GM23338 (cell line): ENCODE data around the gene DDC. TPM values are rescaled to one million over a fixed set of nuclear protein-coding genes. Genes with fewer than 3 reads are reported as not detected.

Source experiments
- ATAC-seq: fragments of 200-7000 bp; cut with Tn5 transposase; 3 replicates; pipeline ENCODE4 v1.9.1; 2020
- DNase-seq: peaks from one replicate; pipeline ENCODE4 v3.0.0-alpha.2; 2015; ENCODE audit warnings: low spot score
- H2AFZ ChIP-seq: fragments of 200-600 bp; sonication (generic); 2 replicates; pipeline ENCODE4 v1.8.0; 2016; ENCODE audit warnings: antibody characterized with exemption, mild to moderate bottlenecking, moderate library complexity
- H3F3A ChIP-seq: fragments of 200-600 bp; sonication (generic); replicated peaks from 2 replicates; pipeline ENCODE4 v1.8.0; 2017; ENCODE audit warnings: antibody characterized with exemption, mixed run types, low read depth
- H3K27ac ChIP-seq: fragments of 200-600 bp; sonication (generic); 2 replicates; pipeline ENCODE4 v1.6.1; 2016; ENCODE audit warnings: low read depth
- H3K27me3 ChIP-seq: fragments of 200-600 bp; sonication (generic); 2 replicates; pipeline ENCODE4 v1.8.0; 2016; ENCODE audit warnings: mild to moderate bottlenecking, mixed run types, moderate library complexity; ENCODE audit not compliant: insufficient read depth
- H3K36me3 ChIP-seq: fragments of 200-600 bp; sonication (generic); 2 replicates; pipeline ENCODE4 v1.8.0; 2016; ENCODE audit warnings: mild to moderate bottlenecking; ENCODE audit not compliant: insufficient read depth
- H3K4me1 ChIP-seq: fragments of 200-600 bp; sonication (generic); 2 replicates; pipeline ENCODE4 v1.8.0; 2016; ENCODE audit warnings: mild to moderate bottlenecking, moderate library complexity; ENCODE audit not compliant: insufficient read depth
- H3K4me2 ChIP-seq: fragments of 200-600 bp; sonication (generic); 2 replicates; pipeline ENCODE4 v1.7.1; 2017; ENCODE audit warnings: mixed run types
- H3K4me3 ChIP-seq: fragments of 200-600 bp; sonication (generic); 2 replicates; pipeline ENCODE4 v1.6.1; 2016; ENCODE audit warnings: mixed run types
- H3K79me2 ChIP-seq: fragments of 200-600 bp; sonication (generic); replicated peaks from 2 replicates; pipeline ENCODE4 v1.8.0; 2017; ENCODE audit warnings: mild to moderate bottlenecking; ENCODE audit not compliant: insufficient read depth
- H3K9me2 ChIP-seq: fragments of 200-600 bp; sonication (generic); 2 replicates; pipeline ENCODE4 v1.8.0; 2017; ENCODE audit not compliant: insufficient read depth
- H4K20me1 ChIP-seq: fragments of 200-600 bp; sonication (generic); replicated peaks from 2 replicates; pipeline ENCODE4 v1.8.0; 2017; ENCODE audit warnings: mild to moderate bottlenecking; ENCODE audit not compliant: insufficient read depth
- H3K27ac Mint-ChIP-seq: 2 replicates; pipeline ENCODE4 v1.8.0; 2020; ENCODE audit warnings: inconsistent platforms, mild to moderate bottlenecking, moderate library complexity, mixed read lengths
- H3K27me3 Mint-ChIP-seq: 3 replicates; pipeline ENCODE4 v1.8.0; 2022; ENCODE audit warnings: low read depth, mild to moderate bottlenecking, moderate library complexity, mixed read lengths, inconsistent platforms; ENCODE audit not compliant: insufficient read depth, poor library complexity
- H3K36me3 Mint-ChIP-seq: 3 replicates; pipeline ENCODE4 v1.8.0; 2021; ENCODE audit warnings: low read depth, mild to moderate bottlenecking, inconsistent platforms, moderate library complexity, mixed read lengths
- H3K4me1 Mint-ChIP-seq: 3 replicates; pipeline ENCODE4 v1.8.0; 2020; ENCODE audit warnings: mild to moderate bottlenecking, inconsistent platforms, mixed read lengths
- H3K4me3 Mint-ChIP-seq: 3 replicates; pipeline ENCODE4 v1.8.0; 2021; ENCODE audit warnings: moderate library complexity, mild to moderate bottlenecking, inconsistent platforms, mixed read lengths
- H3K9me3 Mint-ChIP-seq: 3 replicates; pipeline ENCODE4 v1.8.0; 2020; ENCODE audit warnings: moderate library complexity, mild to moderate bottlenecking, inconsistent platforms, mixed read lengths
- EZH2 ChIP-seq: fragments of 200-600 bp; sonication (generic); IDR thresholded peaks from one replicate; pipeline ENCODE4 v1.8.0; 2017; ENCODE audit warnings: antibody characterized with exemption, mild to moderate bottlenecking, low read depth; ENCODE audit not compliant: unreplicated experiment
- EZH2phosphoT487 ChIP-seq: fragments of 200-600 bp; sonication (generic); IDR thresholded peaks from one replicate; pipeline ENCODE4 v1.8.1; 2018; ENCODE audit warnings: antibody characterized with exemption; ENCODE audit not compliant: unreplicated experiment
- NANOG ChIP-seq: IDR thresholded peaks from 2 replicates; pipeline ENCODE4 v1.6.1; 2016; ENCODE audit warnings: antibody characterized with exemption, borderline replicate concordance
- POLR2AphosphoS5 ChIP-seq: IDR thresholded peaks from 2 replicates; pipeline ENCODE4 v1.6.1; 2016; ENCODE audit warnings: antibody characterized with exemption, low read depth
- STAT1 ChIP-seq: IDR thresholded peaks from one replicate; pipeline ENCODE4 v1.6.1; 2016; ENCODE audit warnings: antibody characterized with exemption; ENCODE audit not compliant: unreplicated experiment
- ZNF114 ChIP-seq: fragments of 250-450 bp; sonication (Bioruptor Pico); IDR thresholded peaks from 2 replicates; pipeline ENCODE4 v1.5.0; 2020; ENCODE audit warnings: mild to moderate bottlenecking, moderate library complexity
- ZNF331 ChIP-seq: fragments of 250-450 bp; sonication (Bioruptor Pico); IDR thresholded peaks from 2 replicates; pipeline ENCODE4 v1.5.0; 2020; ENCODE audit warnings: low read depth, mild to moderate bottlenecking, moderate library complexity
- polyA plus RNA-seq: library from polyadenylated mRNA; unstranded; fragments of >200 nt; fragmentation: Nextera tagmentation; extraction: Ambion mirVana; gene quantifications from 2 replicates; pipeline ENCODE4 v1.2.1, GENCODE V29; 2016
- total RNA-seq: library from RNA; depleted of rRNA; stranded (reverse); fragments of >200 nt; shearing (Covaris generic); gene quantifications from 2 replicates; pipeline ENCODE4 v1.2.3, GENCODE V29; 2014
- TF ChIP-seq, protein P1 (sequence below): IDR thresholded peaks from one replicate; pipeline ENCODE4 v1.6.1; 2018; ENCODE audit warnings: antibody characterized with exemption; ENCODE audit not compliant: unreplicated experiment
- TF ChIP-seq, protein P2 (sequence below): IDR thresholded peaks from 2 replicates; pipeline ENCODE4 v1.6.1; 2016; ENCODE audit warnings: antibody characterized with exemption
- TF ChIP-seq, protein P3 (sequence below), 2 experiments: fragments of 200-600 bp in 1 of 2; sonication (generic) in 1 of 2; conservative IDR thresholded peaks; 2 replicates each; pipeline versions ENCODE4 v1.5.1 to v1.6.1; 2016 to 2017; ENCODE audit warnings: antibody characterized with exemption in 2 of 2, low read depth in 2 of 2, mild to moderate bottlenecking in 2 of 2, moderate library complexity in 1 of 2

Gene DDC
- total and polyA plus RNA-seq, 2 experiments from 2014 or later = not detected

DNA sequence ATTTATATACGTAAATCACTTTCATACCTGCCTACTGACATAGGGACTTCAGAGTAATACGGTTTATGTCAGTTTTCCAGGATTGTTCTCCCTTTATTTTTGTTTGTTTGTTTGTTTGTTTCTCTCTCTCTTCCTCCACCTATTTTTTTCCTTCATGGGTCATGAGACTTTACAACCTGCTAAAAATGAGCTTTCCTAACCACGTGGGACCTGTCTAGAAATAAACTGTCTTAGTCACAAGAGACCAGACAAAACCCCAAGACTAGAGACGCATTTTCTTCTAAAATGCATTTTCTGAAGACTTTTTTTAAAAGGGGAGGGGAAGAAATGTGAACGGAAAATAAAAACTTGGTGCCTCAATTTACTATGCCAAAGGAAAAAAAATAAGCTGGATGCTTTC, 74.0 kb downstream of the DDC start:
- no peaks in the 10 kb centered on the region for H3K9me2 ChIP-seq
- H3K4me3 ChIP-seq = no peak overlapping the region
- Mint-ChIP-seq H3K9me3 (peaks cover 38% of the 10 kb centered on the region), H3K27me3 (no peaks in the 10 kb centered on the region), H3K27ac (no peak overlapping the region), H3K4me1 (peaks cover 3% of the 10 kb centered on the region; the same call in 1 of the 3 replicates), H3K36me3 (0 out of 3 replicates have a peak, but pooled peaks cover 5% of the 10 kb centered on the region), H3K4me3 (no peak overlapping the region)
- no peak overlapping the region for H3K4me2 ChIP-seq
- no peak for DNase-seq
- H3K27ac ChIP-seq = no peak overlapping the region
- H3K36me3 ChIP-seq = peaks cover 5% of the 10 kb centered on the region; the same call in 1 of the 2 replicates
- TF ChIP-seq NANOG = no peak
- TF ChIP-seq EZH2phosphoT487 = no peak
- TF ChIP-seq, protein P1, sequence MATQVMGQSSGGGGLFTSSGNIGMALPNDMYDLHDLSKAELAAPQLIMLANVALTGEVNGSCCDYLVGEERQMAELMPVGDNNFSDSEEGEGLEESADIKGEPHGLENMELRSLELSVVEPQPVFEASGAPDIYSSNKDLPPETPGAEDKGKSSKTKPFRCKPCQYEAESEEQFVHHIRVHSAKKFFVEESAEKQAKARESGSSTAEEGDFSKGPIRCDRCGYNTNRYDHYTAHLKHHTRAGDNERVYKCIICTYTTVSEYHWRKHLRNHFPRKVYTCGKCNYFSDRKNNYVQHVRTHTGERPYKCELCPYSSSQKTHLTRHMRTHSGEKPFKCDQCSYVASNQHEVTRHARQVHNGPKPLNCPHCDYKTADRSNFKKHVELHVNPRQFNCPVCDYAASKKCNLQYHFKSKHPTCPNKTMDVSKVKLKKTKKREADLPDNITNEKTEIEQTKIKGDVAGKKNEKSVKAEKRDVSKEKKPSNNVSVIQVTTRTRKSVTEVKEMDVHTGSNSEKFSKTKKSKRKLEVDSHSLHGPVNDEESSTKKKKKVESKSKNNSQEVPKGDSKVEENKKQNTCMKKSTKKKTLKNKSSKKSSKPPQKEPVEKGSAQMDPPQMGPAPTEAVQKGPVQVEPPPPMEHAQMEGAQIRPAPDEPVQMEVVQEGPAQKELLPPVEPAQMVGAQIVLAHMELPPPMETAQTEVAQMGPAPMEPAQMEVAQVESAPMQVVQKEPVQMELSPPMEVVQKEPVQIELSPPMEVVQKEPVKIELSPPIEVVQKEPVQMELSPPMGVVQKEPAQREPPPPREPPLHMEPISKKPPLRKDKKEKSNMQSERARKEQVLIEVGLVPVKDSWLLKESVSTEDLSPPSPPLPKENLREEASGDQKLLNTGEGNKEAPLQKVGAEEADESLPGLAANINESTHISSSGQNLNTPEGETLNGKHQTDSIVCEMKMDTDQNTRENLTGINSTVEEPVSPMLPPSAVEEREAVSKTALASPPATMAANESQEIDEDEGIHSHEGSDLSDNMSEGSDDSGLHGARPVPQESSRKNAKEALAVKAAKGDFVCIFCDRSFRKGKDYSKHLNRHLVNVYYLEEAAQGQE = no peak
- no peak for TF ChIP-seq ZNF331 (CRISPR knock-in tag)
- TF ChIP-seq, protein P2, sequence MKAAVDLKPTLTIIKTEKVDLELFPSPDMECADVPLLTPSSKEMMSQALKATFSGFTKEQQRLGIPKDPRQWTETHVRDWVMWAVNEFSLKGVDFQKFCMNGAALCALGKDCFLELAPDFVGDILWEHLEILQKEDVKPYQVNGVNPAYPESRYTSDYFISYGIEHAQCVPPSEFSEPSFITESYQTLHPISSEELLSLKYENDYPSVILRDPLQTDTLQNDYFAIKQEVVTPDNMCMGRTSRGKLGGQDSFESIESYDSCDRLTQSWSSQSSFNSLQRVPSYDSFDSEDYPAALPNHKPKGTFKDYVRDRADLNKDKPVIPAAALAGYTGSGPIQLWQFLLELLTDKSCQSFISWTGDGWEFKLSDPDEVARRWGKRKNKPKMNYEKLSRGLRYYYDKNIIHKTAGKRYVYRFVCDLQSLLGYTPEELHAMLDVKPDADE = no peak
- TF ChIP-seq EZH2 = no peak
- TF ChIP-seq POLR2AphosphoS5 = no peak
- no peak for TF ChIP-seq ZNF114 (CRISPR knock-in tag)
- H4K20me1 ChIP-seq = no peaks in the 10 kb centered on the region
- H2AFZ ChIP-seq = no peak overlapping the region
- H3K4me1 ChIP-seq = no peaks in the 10 kb centered on the region
- no peaks in the 10 kb centered on the region for H3F3A ChIP-seq
- no peaks in the 10 kb centered on the region for H3K27me3 ChIP-seq
- no peaks in the 10 kb centered on the region for H3K79me2 ChIP-seq
- no peak for ATAC-seq

DNA sequence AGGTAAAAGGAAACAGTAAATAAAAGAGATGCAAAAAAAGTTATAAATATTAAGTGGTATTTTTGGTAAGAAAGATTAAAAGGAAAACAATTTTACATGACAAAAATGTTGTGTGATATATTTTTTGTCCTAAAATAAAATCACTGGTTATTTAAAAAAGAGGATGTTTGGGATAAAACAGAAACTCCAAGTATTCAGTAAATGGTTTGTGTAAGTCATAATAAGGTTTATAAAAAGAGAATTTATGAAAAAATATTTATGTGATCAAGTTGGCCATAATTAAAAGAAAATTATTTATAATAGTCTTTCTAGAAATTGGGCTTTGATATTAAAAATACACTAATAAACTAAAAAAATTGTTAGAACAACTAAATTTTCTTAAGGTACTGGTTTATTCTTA, 76.8 kb downstream of the DDC start:
- H3K9me3 Mint-ChIP-seq = peaks cover 38% of the 10 kb centered on the region
- no peaks in the 10 kb centered on the region for H3K4me1 ChIP-seq
- no peak overlapping the region for H3K27ac ChIP-seq
- peaks cover 5% of the 10 kb centered on the region; the same call in 1 of the 2 replicates for H3K36me3 ChIP-seq
- no peak for ATAC-seq
- H4K20me1 ChIP-seq = no peaks in the 10 kb centered on the region
- no peak overlapping the region for H3K4me3 ChIP-seq
- DNase-seq = no peak
- no peak overlapping the region for H2AFZ ChIP-seq
- no peaks in the 10 kb centered on the region for H3K79me2 ChIP-seq
- H3K4me3 Mint-ChIP-seq = no peak overlapping the region
- H3K36me3 Mint-ChIP-seq = peaks cover 5% of the 10 kb centered on the region; the same call in 1 of the 3 replicates
- no peak overlapping the region for H3K27ac Mint-ChIP-seq
- H3F3A ChIP-seq = no peaks in the 10 kb centered on the region
- H3K4me2 ChIP-seq = no peak overlapping the region
- no peaks in the 10 kb centered on the region for H3K27me3 Mint-ChIP-seq
- peaks cover 3% of the 10 kb centered on the region; the same call in 1 of the 2 replicates for H3K9me2 ChIP-seq
- H3K4me1 Mint-ChIP-seq = peaks cover 2% of the 10 kb centered on the region; the same call in 1 of the 3 replicates
- no peaks in the 10 kb centered on the region for H3K27me3 ChIP-seq
- TF ChIP-seq, protein P2 = no peak
- TF ChIP-seq, protein P1 = no peak
- TF ChIP-seq, protein P3, sequence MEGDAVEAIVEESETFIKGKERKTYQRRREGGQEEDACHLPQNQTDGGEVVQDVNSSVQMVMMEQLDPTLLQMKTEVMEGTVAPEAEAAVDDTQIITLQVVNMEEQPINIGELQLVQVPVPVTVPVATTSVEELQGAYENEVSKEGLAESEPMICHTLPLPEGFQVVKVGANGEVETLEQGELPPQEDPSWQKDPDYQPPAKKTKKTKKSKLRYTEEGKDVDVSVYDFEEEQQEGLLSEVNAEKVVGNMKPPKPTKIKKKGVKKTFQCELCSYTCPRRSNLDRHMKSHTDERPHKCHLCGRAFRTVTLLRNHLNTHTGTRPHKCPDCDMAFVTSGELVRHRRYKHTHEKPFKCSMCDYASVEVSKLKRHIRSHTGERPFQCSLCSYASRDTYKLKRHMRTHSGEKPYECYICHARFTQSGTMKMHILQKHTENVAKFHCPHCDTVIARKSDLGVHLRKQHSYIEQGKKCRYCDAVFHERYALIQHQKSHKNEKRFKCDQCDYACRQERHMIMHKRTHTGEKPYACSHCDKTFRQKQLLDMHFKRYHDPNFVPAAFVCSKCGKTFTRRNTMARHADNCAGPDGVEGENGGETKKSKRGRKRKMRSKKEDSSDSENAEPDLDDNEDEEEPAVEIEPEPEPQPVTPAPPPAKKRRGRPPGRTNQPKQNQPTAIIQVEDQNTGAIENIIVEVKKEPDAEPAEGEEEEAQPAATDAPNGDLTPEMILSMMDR (conservative IDR thresholded peaks at IDR 0.05; ENCODE audit: low read depth in 2 of 2) = no peak
- no peak for TF ChIP-seq STAT1
- no peak for TF ChIP-seq NANOG
- no peak for TF ChIP-seq ZNF331 (CRISPR knock-in tag)
